Transverse colon (tissue), 4 donors: ENCODE measurements around the gene PGPEP1. TPM values are rescaled to one million over a fixed set of nuclear protein-coding genes. Genes with fewer than 3 reads are reported as not detected.

Experiments
- DNase-seq: peaks from one replicate; pipeline ENCODE4 v3.0.0-alpha.2; 2019
- H3K27ac ChIP-seq, 4 donors: fragments of 200-600 bp; sonication (generic); 2 replicates each; pipeline ENCODE4 v1.5.1; 2016 to 2018; ENCODE audit warnings: inconsistent platforms in 4 of 4
- H3K27me3 ChIP-seq: fragments of 200-600 bp; sonication (generic); 2 replicates; pipeline ENCODE4 v1.5.1; 2017; ENCODE audit warnings: inconsistent platforms
- H3K36me3 ChIP-seq, 4 donors: fragments of 200-600 bp; sonication (generic); 2 replicates each; pipeline ENCODE4 v1.5.1; 2017 to 2019; ENCODE audit warnings: inconsistent platforms in 4 of 4
- H3K4me1 ChIP-seq, 4 donors: fragments of 200-600 bp; sonication (generic); 2 replicates each; pipeline ENCODE4 v1.5.1; 2017 to 2020; ENCODE audit warnings: inconsistent platforms in 4 of 4
- H3K4me3 ChIP-seq, 4 donors: fragments of 200-600 bp; sonication (generic); 1 replicate in 1 of 4; 2 replicates in 3 of 4; pipeline versions ENCODE4 v1.5.1 to v1.6.1; 2017 to 2019; ENCODE audit warnings: inconsistent platforms in 4 of 4
- H3K9me3 ChIP-seq, 2 donors: fragments of 200-600 bp; sonication (generic); 2 replicates each; pipeline ENCODE4 v1.5.1; 2017 to 2019; ENCODE audit warnings: inconsistent platforms in 2 of 2
- CTCF ChIP-seq, 5 experiments: fragments of 200-600 bp in 3 of 5; fragments of 450-650 bp in 2 of 5; sonication (generic) in 3 of 5; IDR thresholded peaks; 1 replicate in 2 of 5; 2 replicates in 3 of 5; pipeline ENCODE4 v1.5.1; 2016 to 2017; ENCODE audit warnings: antibody characterized with exemption in 5 of 5, inconsistent platforms in 3 of 5, mild to moderate bottlenecking in 2 of 5, moderate library complexity in 1 of 5
- EP300 ChIP-seq: sonication (generic); formaldehyde crosslinking; IDR thresholded peaks from one replicate; pipeline ENCODE4 v1.6.1; 2017; ENCODE audit warnings: antibody characterized with exemption, low read depth
- POLR2A ChIP-seq: fragments of 450-650 bp; IDR thresholded peaks from one replicate; pipeline ENCODE4 v1.6.1; 2016; ENCODE audit warnings: antibody characterized with exemption, mild to moderate bottlenecking, moderate library complexity
- POLR2AphosphoS5 ChIP-seq, 3 donors: sonication (generic); formaldehyde crosslinking; IDR thresholded peaks; one replicate each; pipeline ENCODE4 v1.6.1; 2016; ENCODE audit warnings: antibody characterized with exemption in 3 of 3
- WGBS, 2 donors: methylation state at CpG; one replicate each; pipeline ENCODE4 v1.1.5; 2018; ENCODE audit warnings: low coverage in 1 of 2; 5-methylcytosine and 5-hydroxymethylcytosine counted together
- in situ Hi-C, 4 donors: fragments of 200-750 bp; cut with MboI; loops; one replicate each; pipeline versions ENCODE4 v1.15.0 to v1.15.1; 2017; ENCODE audit warnings: low sequenced_read_pairs in 3 of 4, low pct_ligation_motif_present in 1 of 4, low pct_unique_long_range_greater_than_20kb in 1 of 4
- intact Hi-C: fragments of 100-400 bp; cut with DNase I; formaldehyde crosslinking; loops from one replicate; pipeline ENCODE4 v1.15.1; 2023; ENCODE audit warnings: low total_unique reads
- total RNA-seq, 4 donors: library from RNA; depleted of rRNA; stranded (reverse); fragments of >200 nt; gene quantifications; one replicate each; pipeline ENCODE4 v1.1.0, GENCODE V29; 2016

Gene PGPEP1
- total RNA-seq, 4 donors from 2014 or later, result 59.7 to 110 (median 73.0) TPM

GRCh38 chr19:18295034-18295451 is 45.4 kb upstream of the PGPEP1 start:
- Histone ChIP-seq H3K4me1 (peaks cover 10 to 35% (median 30%) of the 10 kb centered on the region in 4 donors), H3K4me3 (no peak overlapping the region), H3K36me3 (no peaks in the 10 kb centered on the region), H3K27me3 (no peaks in the 10 kb centered on the region), H3K9me3 (no peaks in the 10 kb centered on the region), H3K27ac (no peak overlapping the region)
- 85 to 100% methylated on average over 4 of the region's 4 CpGs for WGBS, 2 donors
- TF ChIP-seq POLR2A (no peak), POLR2AphosphoS5 (IDR thresholded peaks at IDR 0.05) (no peak), CTCF (IDR thresholded peaks at IDR 0.05) (no peak), EP300 (no peak)
- in situ Hi-C loops (no loop called here), intact Hi-C loops (no loop called here)
- DNase-seq, result no peak

GRCh38 chr19:18297308-18297707 is 43.1 kb upstream of the PGPEP1 start:
- WGBS, 2 donors, result 67 to 70% methylated on average over 1 to 4 of the region's 4 CpGs
- Histone ChIP-seq H3K27me3 (no peaks in the 10 kb centered on the region), H3K9me3 (no peaks in the 10 kb centered on the region), H3K36me3 (no peaks in the 10 kb centered on the region), H3K27ac (no peak overlapping the region), H3K4me3 (no peak overlapping the region), H3K4me1 (peaks cover 4 to 37% (median 23%) of the 10 kb centered on the region in 4 donors)
- intact Hi-C loops, result no loop called here
- TF ChIP-seq POLR2AphosphoS5 (IDR thresholded peaks at IDR 0.05) (no peak), EP300 (no peak)
- DNase-seq, result no peak
- in situ Hi-C loops, result no loop called here

- TF ChIP-seq POLR2AphosphoS5 (IDR thresholded peaks at IDR 0.05) (no peak), EP300 (no peak), CTCF (IDR thresholded peaks at IDR 0.05) (no peak), POLR2A (no peak)
- Histone ChIP-seq H3K4me3 (no peak overlapping the region), H3K9me3 (no peaks in the 10 kb centered on the region), H3K27me3 (no peaks in the 10 kb centered on the region), H3K27ac (no peak overlapping the region), H3K36me3 (no peaks in the 10 kb centered on the region), H3K4me1 (peaks cover 9 to 37% (median 20%) of the 10 kb centered on the region in 4 donors)
- in situ Hi-C loops, result no loop called here
- no peak for DNase-seq
- WGBS, 2 donors, result 73 to 80% methylated on average over 5 to 6 of the region's 6 CpGs
- intact Hi-C loops, result no loop called here
Measured at GRCh38 chr19:18298601-18299000, 41.8 kb upstream of the PGPEP1 start.

- peaks cover 15 to 44% (median 28%) of the 10 kb centered on the region in 4 donors for H3K4me1 ChIP-seq
- no peaks in the 10 kb centered on the region for H3K27me3 ChIP-seq
- no peaks in the 10 kb centered on the region for H3K9me3 ChIP-seq
- in situ Hi-C loops, result no loop called here
- DNase-seq, result no peak
- WGBS, 2 donors, result 69 to 92% methylated on average over 2 to 9 of the region's 9 CpGs
- peak overlapping the region in 2 of 4 donors; percentile 26 to 97 for H3K27ac ChIP-seq
- TF ChIP-seq POLR2A, result no peak
- no peak for TF ChIP-seq POLR2AphosphoS5 (IDR thresholded peaks at IDR 0.05)
- no peak for TF ChIP-seq CTCF (IDR thresholded peaks at IDR 0.05)
- TF ChIP-seq EP300, result no peak
- H3K4me3 ChIP-seq, result no peak overlapping the region
- H3K36me3 ChIP-seq, result no peaks in the 10 kb centered on the region
- intact Hi-C loops, result no loop called here
Measured at GRCh38 chr19:18299654-18300053, 40.7 kb upstream of the PGPEP1 start.
